HepG2 (cell line): Measurements from ENCODE around the gene AAMP. TPM values are rescaled to one million over a fixed set of nuclear protein-coding genes. Genes with fewer than 3 reads are reported as not detected.

Source experiments
- ATAC-seq: fragments of 200-7000 bp; cut with Tn5 transposase; 3 replicates; pipeline ENCODE4 v1.9.1; 2020; ENCODE audit warnings: mild to moderate bottlenecking, moderate library complexity
- BruUV-seq: library from RNA; stranded (reverse); fragments of 400-500 nt; replicated peaks from 2 replicates; lab custom pipeline; 2021; lab: Mats Ljungman, UMichigan
- CTCF ChIA-PET: fragments of 300-600 bp; formaldehyde crosslinking; extraction: SDS; loops from one replicate; lab custom pipeline; 2021; ENCODE audit warnings: low total read pairs, inconsistent platforms, low intra/inter-chr PET ratio; lab: Yijun Ruan, JAX
- POLR2A ChIA-PET: fragments of 350-600 bp; sonication (Branson Sonifier 250); formaldehyde crosslinking; loops from one replicate; lab custom pipeline; 2020; ENCODE audit warnings: antibody characterized with exemption, inconsistent platforms; lab: Yijun Ruan, JAX
- DNase-seq: peaks from one replicate; pipeline ENCODE4 v3.0.0-alpha.2; 2015; ENCODE audit warnings: low spot score
- FAIRE-seq: peaks from 3 replicates; lab custom pipeline; 2011; peaks lifted over from hg19 to GRCh38; lab: Jason Lieb, UNC
- H2AFZ ChIP-seq: one replicate; pipeline ENCODE4 v1.6.1; 2011; ENCODE audit warnings: low read length, inconsistent platforms
- H3K27ac ChIP-seq: fragments of 300-600 bp; 3 replicates; pipeline ENCODE4 v1.8.0; 2011; ENCODE audit warnings: mixed run types, mild to moderate bottlenecking, mixed read lengths, low read length, inconsistent platforms; ENCODE audit not compliant: insufficient read depth; ENCODE audit errors: extremely low read length
- H3K27me3 ChIP-seq, 2 experiments: fragments of 200-600 bp in 1 of 2; 2 replicates in 1 of 2; 3 replicates in 1 of 2; pipeline versions ENCODE4 v1.6.0 to v1.8.0; 2011; ENCODE audit warnings: low read length in 2 of 2, mild to moderate bottlenecking in 2 of 2, moderate library complexity in 2 of 2, inconsistent platforms in 1 of 2; ENCODE audit not compliant: insufficient read depth in 2 of 2, control insufficient read depth in 1 of 2
- H3K36me3 ChIP-seq, 2 experiments: fragments of 200-600 bp in 1 of 2; replicated peaks in 1 of 2; 2 replicates in 1 of 2; 3 replicates in 1 of 2; pipeline versions ENCODE4 v1.5.1 to v1.8.0; 2011; ENCODE audit warnings: low read length in 2 of 2, inconsistent platforms in 1 of 2; ENCODE audit not compliant: insufficient read depth in 2 of 2, control insufficient read depth in 1 of 2
- H3K4me1 ChIP-seq: 2 replicates; pipeline ENCODE4 v1.5.1; 2012; ENCODE audit warnings: low read length, inconsistent platforms; ENCODE audit not compliant: insufficient read depth
- H3K4me2 ChIP-seq: 2 replicates; pipeline ENCODE4 v1.6.0; 2011; ENCODE audit warnings: low read depth, low read length, inconsistent platforms
- H3K4me3 ChIP-seq, 3 experiments: fragments of 200-600 bp in 1 of 3; sonication (generic), shearing (Covaris generic) in 1 of 3; replicated peaks in 1 of 3; 2 replicates each; pipeline ENCODE4 v1.5.1; 2011 to 2016; ENCODE audit warnings: low read length in 3 of 3, inconsistent platforms in 2 of 3, low read depth in 2 of 3, mild to moderate bottlenecking in 2 of 3, control low read depth in 1 of 3, mixed read lengths in 1 of 3; ENCODE audit not compliant: insufficient read depth in 1 of 3
- H3K79me2 ChIP-seq: one replicate; pipeline ENCODE4 v1.6.1; 2011; ENCODE audit warnings: low read length, inconsistent platforms; ENCODE audit not compliant: insufficient read depth
- H3K9ac ChIP-seq: 2 replicates; pipeline ENCODE4 v1.6.0; 2011; ENCODE audit warnings: mild to moderate bottlenecking, low read depth, low read length, inconsistent platforms; ENCODE audit not compliant: insufficient read depth
- H3K9me3 ChIP-seq: 2 replicates; pipeline ENCODE4 v1.5.1; 2012; ENCODE audit warnings: mild to moderate bottlenecking, low read length
- H4K20me1 ChIP-seq: 2 replicates; pipeline ENCODE4 v1.6.0; 2011; ENCODE audit warnings: inconsistent platforms, mild to moderate bottlenecking, low read length, moderate library complexity; ENCODE audit not compliant: insufficient read depth
- BRCA1 ChIP-seq: sonication (generic); formaldehyde crosslinking; IDR thresholded peaks from 2 replicates; pipeline ENCODE4 v1.4.0; 2020; ENCODE audit warnings: missing genetic modification reagents
- ERF ChIP-seq: IDR thresholded peaks from 2 replicates; pipeline ENCODE4 v1.6.1; 2018; ENCODE audit warnings: missing biosample characterization, missing genetic modification reagents
- FOXA1 ChIP-seq, 2 experiments: fragments of 450-650 bp in 1 of 2; sonication (generic) in 1 of 2; formaldehyde crosslinking in 1 of 2; IDR thresholded peaks; 2 replicates each; pipeline versions ENCODE4 v1.4.0 to v1.6.1; 2016 to 2020; ENCODE audit warnings: missing genetic modification reagents in 1 of 2
- HOXA5 ChIP-seq: sonication (generic); formaldehyde crosslinking; IDR thresholded peaks from 2 replicates; pipeline ENCODE4 v1.4.0; 2020; ENCODE audit warnings: missing genetic modification reagents
- IRF2 ChIP-seq: IDR thresholded peaks from 2 replicates; pipeline ENCODE4 v1.6.1; 2018; ENCODE audit warnings: missing genetic modification reagents, missing compliant biosample characterization
- ISL2 ChIP-seq: sonication (generic); formaldehyde crosslinking; IDR thresholded peaks from 2 replicates; pipeline ENCODE4 v1.5.0; 2020; ENCODE audit warnings: missing genetic modification reagents
- KLF6 ChIP-seq: IDR thresholded peaks from 2 replicates; pipeline ENCODE4 v1.8.0; 2016; ENCODE audit warnings: missing biosample characterization, missing genetic modification reagents
- MEF2D ChIP-seq: sonication (generic); formaldehyde crosslinking; IDR thresholded peaks from 2 replicates; pipeline ENCODE4 v1.5.1; 2020; ENCODE audit warnings: mild to moderate bottlenecking, missing genetic modification reagents
- MIER3 ChIP-seq: IDR thresholded peaks from 2 replicates; pipeline ENCODE4 v1.6.1; 2016; ENCODE audit warnings: missing compliant biosample characterization, borderline replicate concordance
- NFE2L2 ChIP-seq: fragments of 150-350 bp; IDR thresholded peaks from 2 replicates; pipeline ENCODE4 v1.6.1; 2014; ENCODE audit warnings: low read length
- PHB2 ChIP-seq: fragments of 450-650 bp; IDR thresholded peaks from 2 replicates; pipeline ENCODE4 v1.6.1; 2018; ENCODE audit not compliant: partially characterized antibody
- RBFOX2 ChIP-seq: fragments of 200-400 bp; formaldehyde crosslinking; IDR thresholded peaks from 2 replicates; pipeline ENCODE4 v1.6.1; 2017; ENCODE audit warnings: low read depth, mild to moderate bottlenecking, low read length
- SP140L ChIP-seq: sonication (generic); formaldehyde crosslinking; IDR thresholded peaks from 2 replicates; pipeline ENCODE4 v1.4.0; 2020; ENCODE audit warnings: missing genetic modification reagents, borderline replicate concordance
- ZFP62 ChIP-seq: sonication (generic); formaldehyde crosslinking; IDR thresholded peaks from 2 replicates; pipeline ENCODE4 v1.4.0; 2020; ENCODE audit warnings: missing genetic modification reagents
- ZNF225 ChIP-seq: sonication (generic); formaldehyde crosslinking; IDR thresholded peaks from 2 replicates; pipeline ENCODE4 v1.4.0; 2020; ENCODE audit warnings: mild to moderate bottlenecking, missing genetic modification reagents
- ZNF317 ChIP-seq: sonication (generic); formaldehyde crosslinking; IDR thresholded peaks from 2 replicates; pipeline ENCODE4 v1.5.0; 2020; ENCODE audit warnings: mild to moderate bottlenecking, missing genetic modification reagents
- ZNF468 ChIP-seq: sonication (generic); formaldehyde crosslinking; IDR thresholded peaks from 2 replicates; pipeline ENCODE4 v1.8.0; 2022; ENCODE audit warnings: mild to moderate bottlenecking, moderate library complexity, missing genetic modification reagents
- ZNF672 ChIP-seq: sonication (generic); formaldehyde crosslinking; IDR thresholded peaks from 2 replicates; pipeline ENCODE4 v1.8.1; 2022; ENCODE audit warnings: missing genetic modification reagents
- WGBS: methylation state at CpG from one replicate; pipeline ENCODE4 v1.1.6; 2017; ENCODE audit warnings: low lambda C conversion rate; 5-methylcytosine and 5-hydroxymethylcytosine counted together
- in situ Hi-C: cut with HindIII; loops from 2 replicates; pipeline ENCODE4 v1.10.0; 2017; ENCODE audit warnings: low pct_unique_long_range_greater_than_20kb; ENCODE audit not compliant: extremely low pct_ligation_motif_present
- intact Hi-C: fragments of 100-400 bp; cut with micrococcal nuclease; formaldehyde crosslinking; loops from one replicate; pipeline ENCODE4 v1.10.0; 2022; ENCODE audit not compliant: unreplicated experiment
- polyA plus RNA-seq, 8 experiments: library from polyadenylated mRNA; depleted of rRNA in 3 of 8; stranded (reverse) in 7 of 8; unstranded in 1 of 8; fragments of >200 nt; fragmentation: Illumina TruSeq in 4 of 8; extraction: Trizol in 4 of 8; gene quantifications; 2 replicates each; pipeline versions ENCODE4 v1.2.1 to v1.2.3, GENCODE V29; 2011 to 2016; ENCODE audit warnings: low read depth in 4 of 8, missing spikeins in 1 of 8, mixed read lengths in 1 of 8; ENCODE audit not compliant: insufficient read depth in 1 of 8
- total RNA-seq, 5 experiments: library from RNA; depleted of rRNA; stranded (reverse); fragments of >200 nt; fragmentation: Illumina TruSeq; extraction: Trizol; gene quantifications; 2 replicates each; pipeline ENCODE4 v1.2.3, GENCODE V29; 2016; ENCODE audit warnings: low read depth in 1 of 5
- TF ChIP-seq, protein P1 (sequence below): sonication (generic); formaldehyde crosslinking; IDR thresholded peaks from 2 replicates; pipeline ENCODE4 v1.4.0; 2020; ENCODE audit warnings: missing genetic modification reagents, mild to moderate bottlenecking, borderline replicate concordance
- TF ChIP-seq, protein P2 (sequence below): sonication (generic); formaldehyde crosslinking; IDR thresholded peaks from 2 replicates; pipeline ENCODE4 v1.5.0; 2020; ENCODE audit warnings: mild to moderate bottlenecking, missing genetic modification reagents, borderline replicate concordance
- TF ChIP-seq, protein P3 (sequence below): sonication (generic); formaldehyde crosslinking; IDR thresholded peaks from 2 replicates; pipeline ENCODE4 v1.8.0; 2022; ENCODE audit warnings: missing genetic modification reagents, mild to moderate bottlenecking, moderate library complexity, borderline replicate concordance

AAMP gene
- total and polyA plus RNA-seq, 2 of the 13 experiments (the other 11 are each of a cell fraction or from before 2014, with no cell fraction given), result 110 to 186 TPM

GRCh38 chr2:218296847-218297246 lies 26.9 kb upstream of the AAMP start (continued):
- 0 out of 2 replicates have a peak, but pooled peaks have one; percentile 2 for TF ChIP-seq HOXA5
- no peak for TF ChIP-seq IRF2
- TF ChIP-seq KLF6 (CRISPR knock-in tag), result no peak
- TF ChIP-seq PHB2, result no peak
- no peak for TF ChIP-seq ZNF468 (CRISPR knock-in tag)
- TF ChIP-seq, protein P1, sequence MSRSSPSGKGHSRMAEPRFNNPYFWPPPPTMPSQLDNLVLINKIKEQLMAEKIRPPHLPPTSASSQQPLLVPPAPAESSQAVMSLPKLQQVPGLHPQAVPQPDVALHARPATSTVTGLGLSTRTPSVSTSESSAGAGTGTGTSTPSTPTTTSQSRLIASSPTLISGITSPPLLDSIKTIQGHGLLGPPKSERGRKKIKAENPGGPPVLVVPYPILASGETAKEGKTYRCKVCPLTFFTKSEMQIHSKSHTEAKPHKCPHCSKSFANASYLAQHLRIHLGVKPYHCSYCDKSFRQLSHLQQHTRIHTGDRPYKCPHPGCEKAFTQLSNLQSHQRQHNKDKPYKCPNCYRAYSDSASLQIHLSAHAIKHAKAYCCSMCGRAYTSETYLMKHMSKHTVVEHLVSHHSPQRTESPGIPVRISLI (CRISPR knock-in tag), result peak; percentile 49; the same call in 1 of the 2 replicates
- no peak for TF ChIP-seq ZNF225
- no peak for TF ChIP-seq SP140L (CRISPR knock-in tag)
- no peak for TF ChIP-seq ZFP62 (CRISPR knock-in tag)
- no peak for TF ChIP-seq ZNF672
- TF ChIP-seq NFE2L2, result no peak
- no peak for TF ChIP-seq RBFOX2

- H3K4me2 ChIP-seq, result peak overlapping the region; percentile 61
- FAIRE-seq (peak; percentile 28), DNase-seq (no peak), ATAC-seq (no peak)
- H3K36me3 ChIP-seq, result no peaks in the 10 kb centered on the region
- H3K4me3 ChIP-seq, result peak overlapping the region in 1 of 3 experiments; percentile 56; a peak in 1 of 6 replicates
- intact Hi-C loops, result loop anchor here (10.0 kb wide), 1 partner anchor 269 kb away; the partner anchor contains the start of genes CNOT9 and USP37
- no peak overlapping the region for H3K27ac ChIP-seq
- 43% methylated on average over 1 of the region's 1 CpG for WGBS
- no TSS peak for BruUV-seq
- H2AFZ ChIP-seq, result no peak overlapping the region
- in situ Hi-C loops, result no loop called here
- no peaks in the 10 kb centered on the region for H3K9me3 ChIP-seq
- H3K9ac ChIP-seq, result no peak overlapping the region
- H3K4me1 ChIP-seq, result peaks cover 67% of the 10 kb centered on the region
- H4K20me1 ChIP-seq, result no peaks in the 10 kb centered on the region
- H3K79me2 ChIP-seq, result peaks cover 11% of the 10 kb centered on the region
- ChIA-PET CTCF (interaction anchor here (0.9 to 1.2 kb wide), 4 partner anchors 23 to 100 kb away, joined by 3 to 4 read pairs (median 3); partner anchors contain the start of gene CATIP), POLR2A (interaction anchor here (0.8 to 8.5 kb wide), 6 partner anchors 9 to 105 kb away, joined by 3 to 64 read pairs (median 12); partner anchors contain the start of genes AAMP, CATIP, CTDSP1 and PNKD)
- H3K27me3 ChIP-seq, result no peaks in the 10 kb centered on the region; a peak in 1 of 5 replicates
- TF ChIP-seq ISL2 (CRISPR knock-in tag) (peak; percentile 9; the same call in 1 of the 2 replicates), BRCA1 (CRISPR knock-in tag) (no peak), ERF (0 out of 2 replicates have a peak, but pooled peaks have one; percentile 4), MIER3 (CRISPR knock-in tag) (no peak), MEF2D (CRISPR knock-in tag) (peak; percentile 90; the same call in 1 of the 2 replicates), FOXA1 (IDR thresholded peaks at IDR 0.05) (no peak), FOXA1 (CRISPR knock-in tag; IDR thresholded peaks at IDR 0.05) (peak; percentile 65), ZNF317 (CRISPR knock-in tag) (0 out of 2 replicates have a peak, but pooled peaks have one; percentile 10)
- TF ChIP-seq, protein P2, sequence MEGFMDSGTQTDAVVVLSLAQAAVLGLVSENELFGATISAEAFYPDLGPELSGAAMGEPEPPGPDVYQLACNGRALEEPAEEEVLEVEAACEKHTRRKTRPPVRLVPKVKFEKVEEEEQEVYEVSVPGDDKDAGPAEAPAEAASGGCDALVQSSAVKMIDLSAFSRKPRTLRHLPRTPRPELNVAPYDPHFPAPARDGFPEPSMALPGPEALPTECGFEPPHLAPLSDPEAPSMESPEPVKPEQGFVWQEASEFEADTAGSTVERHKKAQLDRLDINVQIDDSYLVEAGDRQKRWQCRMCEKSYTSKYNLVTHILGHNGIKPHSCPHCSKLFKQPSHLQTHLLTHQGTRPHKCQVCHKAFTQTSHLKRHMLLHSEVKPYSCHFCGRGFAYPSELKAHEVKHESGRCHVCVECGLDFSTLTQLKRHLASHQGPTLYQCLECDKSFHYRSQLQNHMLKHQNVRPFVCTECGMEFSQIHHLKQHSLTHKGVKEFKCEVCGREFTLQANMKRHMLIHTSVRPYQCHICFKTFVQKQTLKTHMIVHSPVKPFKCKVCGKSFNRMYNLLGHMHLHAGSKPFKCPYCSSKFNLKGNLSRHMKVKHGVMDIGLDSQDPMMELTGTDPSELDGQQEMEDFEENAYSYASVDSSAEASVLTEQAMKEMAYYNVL (CRISPR knock-in tag), result 0 out of 2 replicates have a peak, but pooled peaks have one; percentile 45
- TF ChIP-seq, protein P3, sequence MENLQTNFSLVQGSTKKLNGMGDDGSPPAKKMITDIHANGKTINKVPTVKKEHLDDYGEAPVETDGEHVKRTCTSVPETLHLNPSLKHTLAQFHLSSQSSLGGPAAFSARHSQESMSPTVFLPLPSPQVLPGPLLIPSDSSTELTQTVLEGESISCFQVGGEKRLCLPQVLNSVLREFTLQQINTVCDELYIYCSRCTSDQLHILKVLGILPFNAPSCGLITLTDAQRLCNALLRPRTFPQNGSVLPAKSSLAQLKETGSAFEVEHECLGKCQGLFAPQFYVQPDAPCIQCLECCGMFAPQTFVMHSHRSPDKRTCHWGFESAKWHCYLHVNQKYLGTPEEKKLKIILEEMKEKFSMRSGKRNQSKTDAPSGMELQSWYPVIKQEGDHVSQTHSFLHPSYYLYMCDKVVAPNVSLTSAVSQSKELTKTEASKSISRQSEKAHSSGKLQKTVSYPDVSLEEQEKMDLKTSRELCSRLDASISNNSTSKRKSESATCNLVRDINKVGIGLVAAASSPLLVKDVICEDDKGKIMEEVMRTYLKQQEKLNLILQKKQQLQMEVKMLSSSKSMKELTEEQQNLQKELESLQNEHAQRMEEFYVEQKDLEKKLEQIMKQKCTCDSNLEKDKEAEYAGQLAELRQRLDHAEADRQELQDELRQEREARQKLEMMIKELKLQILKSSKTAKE (CRISPR knock-in tag), result peak; percentile 58; the same call in 1 of the 2 replicates
Observed at GRCh38 chr2:218296200-218296599, 26.3 kb upstream of the AAMP start.
